IPS DF 4.7 (cell line): ENCODE data around the gene TFR2.

ENCODE experiments used
- DNase-seq: peaks from one replicate; pipeline ENCODE4 v3.0.0-alpha.2; 2013; ENCODE audit warnings: low spot score; ENCODE audit errors: extremely low read depth

TFR2 gene

DNA sequence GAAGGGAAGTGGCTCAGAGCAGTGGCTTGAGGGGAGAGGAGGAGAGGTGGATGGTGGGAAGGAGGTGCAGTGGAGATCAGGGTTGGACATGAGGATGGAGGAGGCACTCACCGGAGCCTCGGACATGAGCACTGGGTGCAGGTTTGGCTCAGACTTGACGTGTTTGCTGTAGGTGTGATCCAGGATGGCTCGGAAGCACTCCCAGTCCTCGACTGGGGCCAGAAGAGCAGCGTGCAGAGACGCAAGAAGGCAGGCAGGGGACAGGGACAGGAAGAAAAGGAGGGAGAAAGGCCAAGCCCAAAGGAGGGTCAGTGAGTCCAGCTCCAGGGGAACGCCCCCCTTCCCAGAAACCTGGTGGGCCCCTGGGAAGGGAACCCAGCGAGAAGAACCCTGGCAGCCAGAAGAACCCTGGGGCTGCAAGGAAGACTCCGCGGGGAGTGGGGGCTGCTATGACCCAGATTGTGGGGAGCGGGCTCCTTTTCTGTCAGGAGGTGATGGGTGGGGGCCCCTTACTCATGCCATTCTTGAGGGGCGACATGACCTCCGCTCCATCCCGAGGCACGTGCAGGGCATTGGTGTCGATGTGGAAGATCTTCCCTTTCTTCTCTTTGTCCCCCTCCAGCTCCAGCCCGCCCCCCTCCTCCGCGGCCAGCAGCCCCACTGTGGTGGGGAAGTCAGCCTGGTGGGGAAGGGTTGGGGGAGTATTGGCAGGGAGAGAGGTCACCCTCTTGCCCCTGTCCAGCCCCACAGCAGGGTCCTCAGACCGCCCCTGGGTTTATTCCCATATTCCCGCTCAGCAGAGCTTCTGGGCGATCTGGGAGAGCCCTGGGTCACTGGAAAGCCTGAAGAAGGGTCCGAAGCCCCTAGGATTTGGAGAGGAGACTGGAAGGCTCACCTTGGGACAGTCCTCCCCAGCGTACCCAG lies 13.8 kb upstream of the TFR2 start:
- DNase-seq: no peak

DNA sequence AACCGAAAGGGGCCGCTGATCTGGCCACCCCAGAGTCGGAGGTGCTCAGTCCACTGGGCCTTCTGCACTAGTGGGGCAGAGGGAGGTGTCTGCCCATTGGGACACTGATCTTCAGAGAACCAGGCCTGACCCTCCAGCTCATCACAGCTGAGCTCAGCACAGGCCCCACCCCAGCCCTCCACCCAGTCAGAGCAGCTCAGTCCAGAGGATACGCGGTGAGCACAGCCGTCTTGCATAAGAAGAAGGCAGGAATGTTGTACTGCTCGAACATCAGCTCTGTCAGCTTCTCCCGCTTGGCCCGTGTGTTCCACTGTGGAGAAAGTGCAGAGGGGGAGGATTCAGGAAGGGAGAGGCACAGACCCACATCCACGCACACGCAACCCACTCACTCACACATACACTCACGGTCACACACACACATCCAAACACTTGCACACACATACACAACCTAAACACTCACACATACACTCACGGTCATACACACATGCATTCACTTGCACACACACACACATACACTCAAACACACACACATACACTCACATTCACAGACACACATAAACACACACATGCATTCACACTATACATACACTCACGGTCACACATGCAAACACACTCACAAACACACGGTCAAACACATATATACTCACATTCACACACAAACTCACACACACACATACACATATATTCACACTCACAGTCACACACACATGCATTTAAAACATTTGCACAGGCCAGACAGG lies 8.6 kb upstream of the TFR2 start:
- DNase-seq: no peak

DNA sequence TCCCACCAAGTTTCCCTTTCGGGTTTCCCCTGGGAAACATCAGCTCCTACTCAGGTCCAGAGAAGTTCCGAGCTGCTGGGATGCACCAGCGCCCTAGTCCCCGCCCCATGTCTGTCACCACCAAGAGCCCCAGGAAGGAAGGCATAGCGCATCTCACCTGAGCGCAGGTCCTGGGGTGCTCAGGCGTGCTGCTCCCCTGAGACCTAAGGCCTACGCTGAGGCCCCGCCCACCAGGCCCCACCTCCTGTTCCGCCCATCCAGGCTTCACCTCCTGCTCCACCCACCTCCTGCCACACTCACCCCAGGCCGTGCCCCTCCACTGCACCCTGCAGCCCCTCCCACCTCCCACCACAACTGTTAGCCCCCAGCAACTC lies 1.2 kb upstream of the TFR2 start:
- no peak for DNase-seq

GRCh38 chr7:100641860-100642533 lies 645 bp upstream of the TFR2 start:
- DNase-seq: no peak

DNA sequence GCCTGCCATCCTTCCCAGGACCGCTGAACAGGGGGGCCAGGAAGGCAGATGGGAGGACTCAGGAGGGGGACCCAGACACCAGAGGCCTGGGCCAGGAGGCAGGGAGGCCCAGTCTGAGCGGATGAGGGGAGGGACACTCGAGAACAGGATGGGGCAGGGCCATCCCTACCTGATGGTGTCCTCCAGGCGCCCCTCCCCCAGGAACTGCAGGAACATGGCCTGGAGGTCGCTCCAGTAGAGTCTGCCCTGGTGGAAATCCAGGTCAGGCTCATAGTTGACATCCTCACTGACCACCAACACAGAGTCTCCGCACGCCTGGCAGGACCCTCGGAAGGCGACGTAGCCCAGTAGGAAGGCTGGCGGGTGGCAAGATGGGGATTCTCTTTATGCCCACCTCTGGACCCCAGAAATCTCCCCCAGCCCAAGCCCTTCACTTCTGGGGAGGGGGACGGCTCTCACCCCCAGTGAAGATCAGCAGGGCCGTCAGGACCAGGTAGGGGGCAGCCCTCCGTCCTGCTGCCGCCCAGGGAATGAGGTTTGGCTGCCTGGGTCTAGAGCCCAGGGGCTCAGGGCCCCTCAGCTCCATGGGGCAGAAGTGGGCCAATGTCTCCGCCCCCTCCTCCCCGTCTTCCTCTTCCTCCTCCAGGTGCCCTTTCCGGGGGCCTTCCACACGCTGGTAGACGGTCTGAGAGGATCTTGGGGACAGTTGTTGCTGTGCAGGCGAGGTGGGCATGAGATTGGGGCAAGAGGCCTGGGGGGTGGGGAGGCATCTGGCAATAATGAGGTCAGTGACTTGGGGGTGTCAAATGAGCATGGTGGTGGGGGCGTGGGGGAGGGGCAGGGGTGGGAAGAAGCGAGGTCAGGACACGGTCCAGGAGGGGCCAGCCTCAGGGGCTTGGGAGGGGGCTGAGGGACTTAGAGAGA lies 573 bp downstream of the TFR2 start:
- DNase-seq: no peak

DNA sequence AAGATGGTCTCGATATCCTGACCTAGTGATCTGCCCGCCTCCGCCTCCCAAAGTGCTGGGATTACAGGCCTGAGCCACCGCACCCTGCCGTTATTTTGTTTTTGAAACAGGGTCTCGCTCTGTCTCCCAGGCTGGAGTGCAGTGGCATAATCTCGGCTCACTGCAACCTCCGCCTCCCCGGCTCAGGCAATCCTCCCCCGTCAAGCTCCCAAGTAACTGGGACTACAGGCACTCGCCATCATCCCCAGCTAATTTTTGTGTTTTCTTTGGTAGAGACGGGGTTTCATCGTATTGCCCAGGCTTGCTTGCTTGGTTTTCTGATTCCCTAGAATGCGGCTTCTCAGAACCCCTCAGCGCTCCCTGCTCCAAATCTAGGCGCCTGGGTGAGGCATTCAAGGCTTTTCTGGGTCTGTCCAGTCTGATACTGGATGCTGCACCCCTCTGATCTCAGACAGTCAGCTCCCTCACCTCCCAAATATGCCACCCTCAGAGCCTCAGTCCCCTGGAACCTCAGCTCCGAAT lies 1.3 kb downstream of the TFR2 start:
- DNase-seq: no peak

- DNase-seq: no peak
Observed at GRCh38 chr7:100632951-100633717, 8.2 kb downstream of the TFR2 start.

- no peak for DNase-seq
Observed at GRCh38 chr7:100630066-100630465, 11.3 kb downstream of the TFR2 start.

- no peak for DNase-seq
Observed at GRCh38 chr7:100629117-100629716, 12.1 kb downstream of the TFR2 start.

- DNase-seq: no peak
Observed at GRCh38 chr7:100627238-100627549, 14.2 kb downstream of the TFR2 start.

- DNase-seq: no peak
Observed at GRCh38 chr7:100626530-100627237, 14.7 kb downstream of the TFR2 start.

GRCh38 chr7:100626055-100626454 lies 15.3 kb downstream of the TFR2 start:
- DNase-seq: no peak

- no peak for DNase-seq
Observed at GRCh38 chr7:100623951-100624824, 17.2 kb downstream of the TFR2 start.

DNA sequence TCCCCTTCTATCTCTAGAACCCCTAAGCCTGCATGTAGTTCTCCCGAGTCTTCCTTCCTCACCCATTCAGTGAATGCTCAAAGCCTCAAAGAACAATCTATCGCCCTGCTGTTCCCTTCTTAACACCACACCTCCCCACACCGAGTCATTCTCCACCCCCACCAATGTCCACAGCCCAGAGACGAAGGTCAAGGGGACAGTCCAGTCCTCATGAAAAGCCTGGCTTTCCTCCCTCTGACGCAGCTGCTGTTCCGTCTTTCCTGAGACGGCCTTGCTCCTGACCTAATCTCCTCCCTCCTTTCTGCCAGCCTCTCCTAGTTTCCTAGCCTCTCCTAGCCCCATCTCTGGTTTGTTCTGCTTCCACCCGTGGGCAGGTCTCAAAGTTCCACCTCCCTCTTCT lies 19.8 kb downstream of the TFR2 start:
- DNase-seq: no peak

DNA sequence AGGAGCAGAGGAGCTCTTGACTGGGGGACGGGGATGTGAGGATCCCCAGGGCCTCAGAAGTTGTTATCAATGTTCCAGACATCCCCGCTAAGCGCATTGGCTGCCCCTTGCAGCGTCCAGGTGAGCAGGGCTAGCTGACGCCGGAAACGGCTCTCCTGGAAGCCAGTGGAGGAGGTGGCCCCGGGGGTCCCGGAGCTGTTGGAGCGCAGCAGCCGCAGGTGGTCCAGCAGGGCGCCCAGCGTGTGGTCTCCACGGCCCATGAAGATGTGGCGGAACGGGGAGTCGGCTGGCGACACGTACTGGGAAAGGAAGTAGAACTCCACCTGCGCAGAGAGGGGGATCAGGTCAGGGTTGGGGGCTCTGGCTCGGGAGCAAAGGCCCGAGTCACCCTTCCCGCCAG lies 20.5 kb downstream of the TFR2 start:
- DNase-seq: no peak

DNA sequence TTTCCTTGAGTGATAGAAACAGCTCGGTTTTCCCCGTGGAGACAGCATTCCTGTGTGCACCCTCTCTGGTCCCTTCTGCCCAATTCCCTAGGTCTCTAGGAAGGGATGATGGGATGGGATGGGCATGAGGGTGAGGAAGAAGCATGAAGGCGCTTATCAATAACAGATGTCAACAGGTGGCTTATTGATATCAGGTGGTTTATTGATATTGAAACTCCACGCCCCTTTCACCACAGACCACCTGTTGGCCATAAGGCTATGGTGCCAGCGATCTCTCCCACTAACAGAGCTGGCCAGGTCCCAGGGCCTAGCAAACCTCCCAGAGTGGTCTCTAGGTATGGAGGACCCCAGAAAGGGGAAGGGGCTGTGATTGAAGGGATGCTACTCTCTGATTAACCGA lies 21.1 kb downstream of the TFR2 start:
- no peak for DNase-seq

DNA sequence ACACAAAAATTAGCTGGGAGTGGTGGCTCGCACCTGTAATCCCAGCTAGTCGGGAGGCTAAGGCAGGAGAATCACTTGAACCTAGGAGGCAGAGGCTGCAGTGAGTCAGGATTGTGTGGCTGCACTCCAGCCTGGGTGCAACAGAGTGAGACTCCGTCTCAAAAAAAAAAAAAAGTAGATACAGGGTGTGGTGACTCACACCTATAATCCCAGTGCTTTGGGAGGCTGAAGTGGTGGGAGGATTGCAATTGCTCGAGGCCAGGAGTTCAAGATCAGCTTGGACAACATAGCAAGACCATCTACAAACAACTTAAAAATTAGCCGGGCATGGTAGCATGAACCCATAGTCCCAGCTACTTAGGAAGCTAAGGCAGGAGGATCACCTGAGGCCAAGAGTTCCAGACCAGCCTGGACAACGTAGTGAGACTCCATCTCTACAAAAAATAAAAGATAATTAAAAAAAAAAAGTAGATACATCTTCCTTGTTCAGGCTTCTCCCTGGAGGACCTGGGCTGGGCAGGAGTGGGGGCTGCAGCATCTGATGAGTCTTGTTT lies 27.0 kb downstream of the TFR2 start:
- DNase-seq: no peak
